DOHH2 (cell line): ENCODE results near the gene UFSP1.
"Not testable (repeated sequence)": the region's sequence is repeated elsewhere in the genome, so short reads cannot be mapped to it uniquely, and the experiment has no call there.

Source experiments
- H3F3A ChIP-seq: fragments of 200-600 bp; sonication (generic), shearing (Covaris generic); 2 replicates; pipeline ENCODE4 v1.6.0; 2016; ENCODE audit warnings: antibody characterized with exemption, mild to moderate bottlenecking; ENCODE audit not compliant: control insufficient read depth, insufficient read depth
- H3K27ac ChIP-seq: fragments of 200-600 bp; sonication (generic); 2 replicates; pipeline ENCODE4 v1.5.1; 2014; ENCODE audit warnings: low read depth, mild to moderate bottlenecking, low read length, moderate library complexity
- H3K27me3 ChIP-seq: fragments of 200-600 bp; sonication (generic); 2 replicates; pipeline ENCODE4 v1.6.1; 2014; ENCODE audit warnings: mild to moderate bottlenecking, low read length, mixed read lengths; ENCODE audit not compliant: control insufficient read depth
- H3K36me3 ChIP-seq: fragments of 200-600 bp; sonication (generic); 2 replicates; pipeline ENCODE4 v1.6.1; 2014; ENCODE audit warnings: mild to moderate bottlenecking, low read length, moderate library complexity, mixed read lengths; ENCODE audit not compliant: control insufficient read depth
- H3K4me1 ChIP-seq: fragments of 200-600 bp; sonication (generic); 2 replicates; pipeline ENCODE4 v1.6.1; 2014; ENCODE audit warnings: mild to moderate bottlenecking, low read length, mixed read lengths; ENCODE audit not compliant: control insufficient read depth
- H3K4me2 ChIP-seq: fragments of 200-600 bp; sonication (generic); 2 replicates; pipeline ENCODE4 v1.6.0; 2014; ENCODE audit warnings: mild to moderate bottlenecking, low read length, moderate library complexity
- H3K4me3 ChIP-seq: fragments of 200-600 bp; sonication (generic); 2 replicates; pipeline ENCODE4 v1.5.1; 2014; ENCODE audit warnings: mild to moderate bottlenecking, low read length, mixed read lengths
- H3K79me2 ChIP-seq: fragments of 200-600 bp; sonication (generic); 2 replicates; pipeline ENCODE4 v1.6.1; 2014; ENCODE audit warnings: mild to moderate bottlenecking, low read length, mixed read lengths; ENCODE audit not compliant: control insufficient read depth
- H3K9me2 ChIP-seq: fragments of 200-600 bp; sonication (generic); replicated peaks from 2 replicates; pipeline ENCODE4 v1.6.1; 2014; ENCODE audit warnings: mild to moderate bottlenecking, low read length, mixed read lengths; ENCODE audit not compliant: control insufficient read depth
- H3K9me3 ChIP-seq: fragments of 200-600 bp; sonication (generic); 2 replicates; pipeline ENCODE4 v1.6.1; 2014; ENCODE audit warnings: antibody characterized with exemption, low read length, mixed read lengths; ENCODE audit not compliant: control insufficient read depth, insufficient read depth
- H4K20me1 ChIP-seq: fragments of 200-600 bp; sonication (generic); 2 replicates; pipeline ENCODE4 v1.6.0; 2014; ENCODE audit warnings: low read depth, mild to moderate bottlenecking, antibody characterized with exemption, low read length, moderate library complexity; ENCODE audit not compliant: control insufficient read depth, insufficient read depth
- CTCF ChIP-seq: fragments of 200-600 bp; sonication (generic); IDR thresholded peaks from one replicate; pipeline ENCODE4 v1.5.1; 2014; ENCODE audit warnings: antibody characterized with exemption, mild to moderate bottlenecking, low read depth, low read length; ENCODE audit not compliant: poor library complexity, severe bottlenecking
- EZH2phosphoT487 ChIP-seq: fragments of 200-600 bp; sonication (generic); IDR thresholded peaks from 2 replicates; pipeline ENCODE4 v1.6.1; 2017; ENCODE audit warnings: borderline replicate concordance, mild to moderate bottlenecking, antibody characterized with exemption, low read length, moderate library complexity, mixed read lengths

The UFSP1 gene

GRCh38 chr7:100914879-100915447 is 25.4 kb upstream of the UFSP1 start:
- H3K79me2 ChIP-seq, result no peaks in the 10 kb centered on the region
- H3K4me1 ChIP-seq, result peaks cover 4% of the 10 kb centered on the region
- no peak overlapping the region for H3K4me3 ChIP-seq
- no peaks in the 10 kb centered on the region for H3K9me3 ChIP-seq
- H3F3A ChIP-seq, result 0 out of 2 replicates have a peak, but pooled peaks cover 2% of the 10 kb centered on the region
- no peaks in the 10 kb centered on the region for H4K20me1 ChIP-seq
- no peak overlapping the region for H3K4me2 ChIP-seq
- peaks cover 6% of the 10 kb centered on the region; the same call in 1 of the 2 replicates for H3K27me3 ChIP-seq
- no peak overlapping the region for H3K27ac ChIP-seq
- no peaks in the 10 kb centered on the region for H3K9me2 ChIP-seq
- no peaks in the 10 kb centered on the region for H3K36me3 ChIP-seq
- TF ChIP-seq EZH2phosphoT487, result no peak
- no peak for TF ChIP-seq CTCF

GRCh38 chr7:100914208-100914878 is 24.8 kb upstream of the UFSP1 start:
- Histone ChIP-seq H3K4me3 (no peak overlapping the region), H3K27ac (no peak overlapping the region), H3K79me2 (no peaks in the 10 kb centered on the region), H3K4me2 (no peak overlapping the region), H3K4me1 (peaks cover 4% of the 10 kb centered on the region), H3K9me2 (no peaks in the 10 kb centered on the region), H3F3A (0 out of 2 replicates have a peak, but pooled peaks cover 2% of the 10 kb centered on the region), H3K36me3 (no peaks in the 10 kb centered on the region), H4K20me1 (no peaks in the 10 kb centered on the region), H3K9me3 (no peaks in the 10 kb centered on the region), H3K27me3 (peaks cover 5% of the 10 kb centered on the region; the same call in 1 of the 2 replicates)
- TF ChIP-seq EZH2phosphoT487, result no peak

GRCh38 chr7:100911484-100911883 is 22.0 kb upstream of the UFSP1 start:
- H3K4me1 ChIP-seq, result peaks cover 4% of the 10 kb centered on the region
- TF ChIP-seq EZH2phosphoT487 (no peak), CTCF (no peak)
- 0 out of 2 replicates have a peak, but pooled peaks cover 2% of the 10 kb centered on the region for H3F3A ChIP-seq
- H3K9me3 ChIP-seq, result no peaks in the 10 kb centered on the region
- H3K36me3 ChIP-seq, result no peaks in the 10 kb centered on the region
- H3K79me2 ChIP-seq, result no peaks in the 10 kb centered on the region
- H3K9me2 ChIP-seq, result no peaks in the 10 kb centered on the region
- no peaks in the 10 kb centered on the region for H4K20me1 ChIP-seq
- no peaks in the 10 kb centered on the region for H3K27me3 ChIP-seq
- no peak overlapping the region for H3K4me2 ChIP-seq
- H3K27ac ChIP-seq, result no peak overlapping the region
- H3K4me3 ChIP-seq, result no peak overlapping the region

GRCh38 chr7:100910443-100910842 is 20.9 kb upstream of the UFSP1 start:
- not testable (repeated sequence) for H3K9me3 ChIP-seq, H3K4me3 ChIP-seq, H3K9me2 ChIP-seq, H3F3A ChIP-seq, H4K20me1 ChIP-seq, H3K27me3 ChIP-seq, H3K36me3 ChIP-seq, H3K79me2 ChIP-seq, H3K27ac ChIP-seq, H3K4me1 ChIP-seq
- peak overlapping the region; percentile 2; the same call in 1 of the 2 replicates for H3K4me2 ChIP-seq
